NCI-H1417 treated with DMSO at 0.1 percent for 48 hours (cell line): ENCODE results near the gene MRPL9.
A peak's percentile ranks its signal among the peaks of the same experiment; 100 is the strongest.

Experiments used
- DNase-seq: peaks from one replicate; lab custom pipeline; 2025; lab: John Stamatoyannopoulos, UW

Gene MRPL9

GRCh38 chr1:151711044-151711800 lies 52.1 kb downstream of the MRPL9 start:
- no peak for DNase-seq

GRCh38 chr1:151710187-151710840 lies 53.0 kb downstream of the MRPL9 start:
- peak; percentile 56 for DNase-seq
